Measurements from ENCODE around the gene CPD. TPM values are rescaled to one million over a fixed set of nuclear protein-coding genes. Genes with fewer than 3 reads are reported as not detected.

The CPD gene
- total RNA-seq, 5 donors from 2014 or later (not counting 1 experiment from before 2014, with no cell fraction given): 18.7 to 38.0 (median 24.1) TPM

DNA sequence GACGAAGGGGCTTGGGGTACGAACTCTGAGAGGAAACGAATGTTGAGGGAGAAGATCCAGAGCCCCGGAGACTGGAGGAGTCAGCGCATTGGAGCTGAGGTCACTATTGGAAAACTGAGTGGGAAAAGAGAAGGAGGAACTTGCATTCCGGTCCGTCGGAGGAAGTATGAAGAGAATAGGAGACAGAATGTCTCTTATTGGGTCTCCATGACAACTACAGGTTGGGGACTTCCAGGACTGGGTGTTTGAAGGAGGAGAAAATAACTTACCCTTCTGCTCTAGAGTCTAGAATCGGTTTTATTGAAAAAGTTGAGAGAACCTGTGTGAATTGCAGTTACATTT is 99.0 kb downstream of the CPD start:
- Mint-ChIP-seq H3K4me1 (peaks cover 46 to 51% (median 50%) of the 10 kb centered on the region in 3 donors), H3K4me3 (peak overlapping the region; percentile 94 to 99 (median 98)), H3K9me3 (no peaks in the 10 kb centered on the region), H3K36me3 (peaks cover 17% of the 10 kb centered on the region), H3K27ac (peak overlapping the region; percentile 97 to 99), H3K27me3 (peaks cover 0 to 3% of the 10 kb centered on the region in 2 donors)
- Histone ChIP-seq H3K9me3 (no peaks in the 10 kb centered on the region), H3K36me3 (ENCODE audit: control insufficient read depth in 2 of 2, extremely low read depth in 1 of 2, insufficient read depth in 1 of 2, low read length in 1 of 2) (peaks cover 0 to 19% of the 10 kb centered on the region in 2 donors), H3K4me1 (ENCODE audit: control insufficient read depth in 1 of 2, extremely low read depth in 1 of 2, insufficient read depth in 2 of 2, low read length in 2 of 2) (peaks cover 9 to 12% of the 10 kb centered on the region in 2 experiments), H3K4me3 (ENCODE audit: control insufficient read depth in 1 of 2, extremely low read depth in 1 of 2, low read length in 1 of 2) (peak overlapping the region; percentile 75 to 92), H3K27ac (ENCODE audit: low read length) (peak overlapping the region; percentile 91), H3K27me3 (replicated peaks in 1 of 2; ENCODE audit: control insufficient read depth in 2 of 2, extremely low read depth in 1 of 2, insufficient read depth in 2 of 2, low read length in 1 of 2) (no peaks in the 10 kb centered on the region)
- DNase-seq (peak in 20 of 35 experiments; percentile 3 to 74 (median 15)), ATAC-seq (replicated peaks in 1 of 4) (peak in 3 of 4 experiments; percentile 6 to 71 (median 18))
- POLR2A ChIA-PET: interaction anchor here in 1 of 2 donors (0.6 kb wide), 1 partner anchor 13 kb away, joined by 4 read pairs; no protein-coding TSS in a partner anchor
- CTCF ChIA-PET: interaction anchor here (0.6 to 1.9 kb wide), 8 partner anchors 10 to 1383 kb away, joined by 3 to 13 read pairs (median 4); partner anchors contain the start of genes CRLF3 (in 1 of the 2) and TP53I13 (in 1 of the 2)
- WGBS (ENCODE audit: insufficient coverage): 0% methylated on average over 5 of the region's 9 CpGs

DNA sequence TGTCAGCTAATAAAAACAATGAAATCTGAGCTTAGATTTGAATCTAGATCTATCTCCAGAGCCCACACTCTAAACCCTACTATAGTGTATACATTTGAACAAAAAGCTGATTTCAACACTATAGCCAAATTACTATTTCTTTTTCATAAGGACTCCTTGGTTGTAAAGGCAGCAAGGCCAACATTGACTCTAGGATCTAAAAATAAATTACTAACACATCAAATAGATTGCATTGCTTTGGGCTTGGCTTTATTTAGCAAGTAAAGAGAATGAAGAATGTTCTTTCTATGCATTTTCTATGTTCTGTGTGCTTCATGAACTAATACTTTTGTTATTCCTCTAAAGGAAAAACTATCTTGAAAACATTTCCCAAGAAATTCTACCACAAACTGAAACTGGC is 103.8 kb downstream of the CPD start:
- ChIA-PET POLR2A (interaction anchor here in 1 of 2 donors (0.6 kb wide), 1 partner anchor 336 kb away, joined by 3 read pairs; no protein-coding TSS in a partner anchor), CTCF (interaction anchor here in 1 of 2 donors (0.9 kb wide), 1 partner anchor 420 kb away, joined by 3 read pairs; no protein-coding TSS in a partner anchor)
- Mint-ChIP-seq H3K36me3 (peaks cover 56% of the 10 kb centered on the region), H3K27me3 (no peaks in the 10 kb centered on the region), H3K9me3 (no peaks in the 10 kb centered on the region), H3K4me1 (peaks cover 37 to 39% (median 38%) of the 10 kb centered on the region in 3 donors), H3K4me3 (no peak overlapping the region), H3K27ac (no peak overlapping the region)
- H3K4me1 ChIP-seq (ENCODE audit: control insufficient read depth in 1 of 2, extremely low read depth in 1 of 2, insufficient read depth in 2 of 2, low read length in 2 of 2): peaks cover 7 to 9% of the 10 kb centered on the region in 2 experiments
- H3K36me3 ChIP-seq (ENCODE audit: control insufficient read depth in 2 of 2, extremely low read depth in 1 of 2, insufficient read depth in 1 of 2, low read length in 1 of 2): peaks cover 5 to 57% of the 10 kb centered on the region in 2 donors
- ATAC-seq (replicated peaks in 1 of 4) (no peak), DNase-seq (no peak)
- no peaks in the 10 kb centered on the region for H3K9me3 ChIP-seq
- no peak overlapping the region for H3K27ac ChIP-seq (ENCODE audit: low read length)
- H3K4me3 ChIP-seq (ENCODE audit: control insufficient read depth in 1 of 2, extremely low read depth in 1 of 2, low read length in 1 of 2): no peak overlapping the region
- no peaks in the 10 kb centered on the region for H3K27me3 ChIP-seq (replicated peaks in 1 of 2; ENCODE audit: control insufficient read depth in 2 of 2, extremely low read depth in 1 of 2, insufficient read depth in 2 of 2, low read length in 1 of 2)

DNA sequence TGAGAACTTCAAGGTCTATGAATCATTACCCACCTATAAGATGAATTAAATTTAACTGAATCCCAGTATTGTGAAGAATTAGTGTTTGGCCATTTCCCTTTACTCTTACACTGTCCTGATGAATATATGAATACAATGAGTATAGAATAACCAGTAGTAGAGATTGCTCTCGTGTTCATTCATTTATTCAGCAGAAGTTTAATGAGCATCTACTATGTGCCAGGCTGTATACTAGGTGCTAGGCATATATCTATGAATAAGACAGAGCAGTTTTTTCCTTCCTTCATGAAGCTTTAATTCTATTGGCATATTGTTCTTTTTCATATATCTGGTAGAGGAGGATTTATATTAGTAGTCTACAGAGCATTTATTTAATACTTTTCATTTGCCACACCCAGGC is 104.4 kb downstream of the CPD start:
- Mint-ChIP-seq H3K36me3 (peaks cover 59% of the 10 kb centered on the region), H3K4me3 (no peak overlapping the region), H3K27me3 (no peaks in the 10 kb centered on the region), H3K4me1 (peaks cover 31 to 33% (median 32%) of the 10 kb centered on the region in 3 donors), H3K27ac (no peak overlapping the region), H3K9me3 (no peaks in the 10 kb centered on the region)
- ATAC-seq (replicated peaks in 1 of 4) (no peak), DNase-seq (no peak)
- ChIA-PET CTCF (no interaction called here), POLR2A (interaction anchor here in 1 of 2 donors (0.5 kb wide), 1 partner anchor 1502 kb away, joined by 3 read pairs; no protein-coding TSS in a partner anchor)
- no peaks in the 10 kb centered on the region for H3K27me3 ChIP-seq (replicated peaks in 1 of 2; ENCODE audit: control insufficient read depth in 2 of 2, extremely low read depth in 1 of 2, insufficient read depth in 2 of 2, low read length in 1 of 2)
- no CpG with 5 or more reads among the region's 1 CpG for WGBS (ENCODE audit: insufficient coverage)
- no peak overlapping the region for H3K4me3 ChIP-seq (ENCODE audit: control insufficient read depth in 1 of 2, extremely low read depth in 1 of 2, low read length in 1 of 2)
- H3K9me3 ChIP-seq: no peaks in the 10 kb centered on the region
- H3K36me3 ChIP-seq (ENCODE audit: control insufficient read depth in 2 of 2, extremely low read depth in 1 of 2, insufficient read depth in 1 of 2, low read length in 1 of 2): peaks cover 5 to 58% of the 10 kb centered on the region in 2 donors
- peaks cover 5 to 7% of the 10 kb centered on the region in 2 experiments for H3K4me1 ChIP-seq (ENCODE audit: control insufficient read depth in 1 of 2, extremely low read depth in 1 of 2, insufficient read depth in 2 of 2, low read length in 2 of 2)
- no peak overlapping the region for H3K27ac ChIP-seq (ENCODE audit: low read length)

DNA sequence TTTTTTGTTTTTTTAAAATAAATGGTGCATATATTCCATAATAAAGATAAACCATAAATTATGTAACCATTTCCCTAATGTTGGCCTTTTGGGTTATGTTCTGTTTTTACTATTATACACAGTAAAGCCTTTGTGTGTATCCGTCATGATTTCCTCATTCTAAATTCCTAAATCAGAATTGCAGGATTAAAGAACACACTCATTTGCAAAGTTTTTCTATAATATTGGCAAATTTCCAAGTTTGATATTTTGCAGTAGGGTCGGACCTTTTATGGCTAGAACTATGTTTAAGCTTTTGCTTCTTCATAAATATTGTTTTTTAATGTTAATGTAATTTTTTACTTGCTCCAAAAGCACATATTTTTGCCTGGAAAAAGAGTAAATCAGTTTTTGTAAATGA is 115.1 kb downstream of the CPD start:
- Histone ChIP-seq H3K27ac (ENCODE audit: low read length) (no peak overlapping the region), H3K36me3 (ENCODE audit: control insufficient read depth in 2 of 2, extremely low read depth in 1 of 2, insufficient read depth in 1 of 2, low read length in 1 of 2) (peaks cover 8 to 86% of the 10 kb centered on the region in 2 donors), H3K9me3 (no peaks in the 10 kb centered on the region), H3K27me3 (replicated peaks in 1 of 2; ENCODE audit: control insufficient read depth in 2 of 2, extremely low read depth in 1 of 2, insufficient read depth in 2 of 2, low read length in 1 of 2) (no peaks in the 10 kb centered on the region), H3K4me3 (ENCODE audit: control insufficient read depth in 1 of 2, extremely low read depth in 1 of 2, low read length in 1 of 2) (no peak overlapping the region), H3K4me1 (ENCODE audit: control insufficient read depth in 1 of 2, extremely low read depth in 1 of 2, insufficient read depth in 2 of 2, low read length in 2 of 2) (no peaks in the 10 kb centered on the region)
- Mint-ChIP-seq H3K9me3 (no peaks in the 10 kb centered on the region), H3K4me1 (peaks cover 0 to 19% (median 7%) of the 10 kb centered on the region in 3 donors), H3K4me3 (no peak overlapping the region), H3K27me3 (no peaks in the 10 kb centered on the region), H3K27ac (no peak overlapping the region), H3K36me3 (peaks cover 50% of the 10 kb centered on the region)
- DNase-seq: no peak
- ChIA-PET CTCF (no interaction called here), POLR2A (interaction anchor here in 1 of 2 donors (0.7 kb wide), 1 partner anchor 17 kb away, joined by 3 read pairs; no protein-coding TSS in a partner anchor)
- WGBS (ENCODE audit: insufficient coverage): no CpG with 5 or more reads among the region's 2 CpGs
- no peak for ATAC-seq (replicated peaks in 1 of 4)

DNA sequence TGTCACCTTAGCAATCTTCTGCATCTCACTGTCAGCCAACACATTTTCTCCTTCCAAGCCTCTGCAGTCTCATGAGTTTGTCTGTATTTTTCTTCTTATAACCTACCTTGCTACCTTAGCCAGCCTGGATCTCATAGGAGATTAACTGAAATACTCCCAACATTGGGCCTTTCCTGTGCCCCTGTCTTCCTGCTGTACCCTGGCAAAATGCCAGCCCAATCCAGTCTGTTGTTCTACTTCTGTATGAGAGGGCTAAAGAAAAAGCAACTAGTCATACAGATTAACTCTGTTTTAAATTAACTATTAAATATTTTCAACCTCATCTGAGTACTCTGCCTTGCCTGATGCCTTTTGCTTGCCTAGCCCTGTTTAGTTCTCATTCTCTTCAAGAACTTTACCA is 116.9 kb downstream of the CPD start:
- peaks cover 54% of the 10 kb centered on the region for H3K36me3 Mint-ChIP-seq
- POLR2A ChIA-PET: no interaction called here
- Histone ChIP-seq H3K4me3 (ENCODE audit: control insufficient read depth in 1 of 2, extremely low read depth in 1 of 2, low read length in 1 of 2) (no peak overlapping the region), H3K4me1 (ENCODE audit: control insufficient read depth in 1 of 2, extremely low read depth in 1 of 2, insufficient read depth in 2 of 2, low read length in 2 of 2) (no peaks in the 10 kb centered on the region), H3K9me3 (no peaks in the 10 kb centered on the region), H3K36me3 (ENCODE audit: control insufficient read depth in 2 of 2, extremely low read depth in 1 of 2, insufficient read depth in 1 of 2, low read length in 1 of 2) (peaks cover 5 to 71% of the 10 kb centered on the region in 2 donors), H3K27ac (ENCODE audit: low read length) (no peak overlapping the region), H3K27me3 (replicated peaks in 1 of 2; ENCODE audit: control insufficient read depth in 2 of 2, extremely low read depth in 1 of 2, insufficient read depth in 2 of 2, low read length in 1 of 2) (no peaks in the 10 kb centered on the region)
- H3K27ac Mint-ChIP-seq: no peak overlapping the region
- H3K4me3 Mint-ChIP-seq: no peak overlapping the region
- peaks cover 12 to 32% (median 21%) of the 10 kb centered on the region in 3 donors for H3K4me1 Mint-ChIP-seq
- no peak for DNase-seq
- no peak for ATAC-seq (replicated peaks in 1 of 4)
- CTCF ChIA-PET: no interaction called here
- no peaks in the 10 kb centered on the region for H3K27me3 Mint-ChIP-seq
- no peaks in the 10 kb centered on the region for H3K9me3 Mint-ChIP-seq

DNA sequence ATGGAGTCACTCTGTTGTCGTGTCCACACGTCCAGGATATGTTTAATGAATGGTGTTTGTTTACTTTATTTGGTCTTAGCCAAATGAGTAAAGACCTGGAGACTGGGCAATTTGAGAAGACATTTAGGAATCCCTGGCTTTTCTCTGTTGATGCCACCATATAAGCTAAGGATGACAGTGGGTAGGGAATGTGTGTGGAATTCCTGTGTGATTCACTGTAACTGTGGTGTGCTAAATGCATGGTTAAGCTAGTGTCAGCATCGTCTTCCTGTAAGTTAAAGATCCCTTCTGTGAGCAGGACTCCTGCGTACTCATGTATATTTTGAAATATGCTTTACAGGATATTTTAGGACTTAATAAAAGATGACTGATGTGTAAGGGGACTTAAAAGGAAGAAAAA is 124.8 kb downstream of the CPD start:
- Histone ChIP-seq H3K9me3 (no peaks in the 10 kb centered on the region), H3K36me3 (ENCODE audit: control insufficient read depth in 2 of 2, extremely low read depth in 1 of 2, insufficient read depth in 1 of 2, low read length in 1 of 2) (peaks cover 4 to 39% of the 10 kb centered on the region in 2 donors), H3K4me3 (ENCODE audit: control insufficient read depth in 1 of 2, extremely low read depth in 1 of 2, low read length in 1 of 2) (no peak overlapping the region), H3K27ac (ENCODE audit: low read length) (no peak overlapping the region), H3K27me3 (replicated peaks in 1 of 2; ENCODE audit: control insufficient read depth in 2 of 2, extremely low read depth in 1 of 2, insufficient read depth in 2 of 2, low read length in 1 of 2) (no peaks in the 10 kb centered on the region), H3K4me1 (ENCODE audit: control insufficient read depth in 1 of 2, extremely low read depth in 1 of 2, insufficient read depth in 2 of 2, low read length in 2 of 2) (peaks cover 0 to 16% of the 10 kb centered on the region in 2 experiments)
- ATAC-seq (replicated peaks in 1 of 4) (no peak), DNase-seq (no peak)
- WGBS (ENCODE audit: insufficient coverage): 100% methylated on average over 1 of the region's 4 CpGs
- CTCF ChIA-PET: interaction anchor here in 1 of 2 donors (0.7 kb wide), 1 partner anchor 20 kb away, joined by 5 read pairs; no protein-coding TSS in a partner anchor
- Mint-ChIP-seq H3K27me3 (no peaks in the 10 kb centered on the region), H3K36me3 (peaks cover 50% of the 10 kb centered on the region), H3K4me1 (peaks cover 43 to 47% (median 44%) of the 10 kb centered on the region in 3 donors), H3K27ac (no peak overlapping the region), H3K4me3 (no peak overlapping the region), H3K9me3 (no peaks in the 10 kb centered on the region)
- POLR2A ChIA-PET: interaction anchor here in 1 of 2 donors (0.7 kb wide), 1 partner anchor 112 kb away, joined by 4 read pairs; no protein-coding TSS in a partner anchor

Measured in T-cell (primary cell).